ENCODE data around the gene TMC1. TPM values are rescaled to one million over a fixed set of nuclear protein-coding genes. Genes with fewer than 3 reads are reported as not detected.

TMC1 gene
- total and polyA plus RNA-seq, 2 of the 8 experiments (the other 6 are each of a cell fraction or from before 2014, with no cell fraction given): 0.95 to 0.98 TPM

- Histone ChIP-seq H3K27me3 (replicated peaks in 1 of 4; ENCODE audit: control insufficient read depth in 3 of 4, extremely low read depth in 1 of 4, insufficient read depth in 3 of 4, low read length in 3 of 4) (no peaks in the 10 kb centered on the region), H3K27ac (ENCODE audit: low read depth, low read length) (no peak overlapping the region), H4K91ac (replicated peaks; ENCODE audit: insufficient read length, low read length) (no peak overlapping the region), H4K20me1 (replicated peaks in 1 of 2; ENCODE audit: control insufficient read depth in 1 of 2, insufficient read depth in 2 of 2, low read length in 2 of 2) (no peaks in the 10 kb centered on the region), H2AK5ac (ENCODE audit: low read depth, low read length) (no peak overlapping the region), H3K36me3 (ENCODE audit: control insufficient read depth in 2 of 4, insufficient read depth in 4 of 4, low read length in 3 of 4) (no peaks in the 10 kb centered on the region), H2AFZ (ENCODE audit: low read length) (peak overlapping the region; percentile 94; the same call in 1 of the 2 replicates), H3K9me3 (ENCODE audit: insufficient read depth in 2 of 2, low read depth in 1 of 2, low read length in 1 of 2) (no peaks in the 10 kb centered on the region), H4K8ac (ENCODE audit: extremely low read depth, insufficient read depth, low read length) (no peak overlapping the region), H2BK120ac (replicated peaks; ENCODE audit: low read depth, low read length) (no peak overlapping the region), H2BK20ac (ENCODE audit: low read length) (no peak overlapping the region), H2BK5ac (ENCODE audit: low read depth, low read length) (no peak overlapping the region), H3K9ac (replicated peaks in 1 of 4; ENCODE audit: extremely low read depth in 1 of 4, low read depth in 3 of 4, low read length in 3 of 4) (no peak overlapping the region), H3K79me2 (ENCODE audit: control insufficient read depth in 1 of 2, insufficient read depth in 2 of 2, low read length in 2 of 2) (no peaks in the 10 kb centered on the region), H2BK12ac (ENCODE audit: low read depth, low read length) (no peak overlapping the region), H3K4me2 (ENCODE audit: insufficient read depth in 1 of 2, low read depth in 2 of 2, low read length in 2 of 2) (no peak overlapping the region), H3K14ac (ENCODE audit: insufficient read length) (no peak overlapping the region), H3K56ac (replicated peaks; ENCODE audit: insufficient read length, low read depth, low read length) (no peak overlapping the region), H3K4ac (replicated peaks; ENCODE audit: insufficient read length, low read depth, low read length) (no peak overlapping the region), H3K18ac (ENCODE audit: extremely low read depth, low read length) (no peak overlapping the region), H3K4me1 (replicated peaks in 1 of 4; ENCODE audit: control insufficient read depth in 3 of 4, insufficient read depth in 4 of 4, low read length in 3 of 4) (peaks cover 0 to 2% (median 0%) of the 10 kb centered on the region in 4 experiments; a peak in 3 of 7 replicates), H3K23me2 (ENCODE audit: low read depth, low read length) (no peaks in the 10 kb centered on the region), H3K4me3 (ENCODE audit: extremely low read depth in 1 of 4, insufficient read depth in 2 of 4, low read depth in 3 of 4, low read length in 4 of 4) (no peak overlapping the region), H3K79me1 (ENCODE audit: low read depth, low read length) (no peaks in the 10 kb centered on the region), H2BK15ac (ENCODE audit: low read length) (no peak overlapping the region; the same call in 1 of the 2 replicates), H3K23ac (ENCODE audit: insufficient read length) (no peak overlapping the region), H4K5ac (ENCODE audit: insufficient read length, low read depth, low read length) (no peak overlapping the region)
- WGBS, 2 experiments (ENCODE audit: extremely low coverage in 1 of 2, insufficient coverage in 1 of 2, insufficient read length in 1 of 2, insufficient replicate concordance in 2 of 2, low coverage in 1 of 2, low lambda C conversion rate in 2 of 2, missing lambda C conversion rate in 1 of 2): 77% methylated on average over 5 of the region's 5 CpGs; no CpG with 5 or more reads in 1 of the 2 experiments
- ChIA-PET CTCF (ENCODE audit: partially characterized antibody) (interaction anchor here (0.6 to 0.8 kb wide), 2 partner anchors 153 to 375 kb away, joined by 3 to 4 read pairs; no protein-coding TSS in a partner anchor), POLR2A (ENCODE audit: partially characterized antibody) (no interaction called here)
- FAIRE-seq (no peak), DNase-seq (ENCODE audit: low read depth in 1 of 2, low spot score in 2 of 2) (no peak)
- no peak for TF ChIP-seq KDM4A (IDR thresholded peaks at IDR 0.05; ENCODE audit: low read depth, low read length, severe bottlenecking)
- TF ChIP-seq SIRT6 (IDR thresholded peaks at IDR 0.05; ENCODE audit: low read length): no peak
- no peak for TF ChIP-seq HDAC2 (IDR thresholded peaks at IDR 0.05; ENCODE audit: borderline replicate concordance in 1 of 2, low read depth in 2 of 2, low read length in 2 of 2)
- no peak for TF ChIP-seq KDM1A (IDR thresholded peaks at IDR 0.05; ENCODE audit: borderline replicate concordance, low read length)
- no peak for TF ChIP-seq ZNF274 (IDR thresholded peaks at IDR 0.05; ENCODE audit: borderline replicate concordance, extremely low read depth, low read length)
- no peak for TF ChIP-seq RAD21 (IDR thresholded peaks at IDR 0.05 in 1 of 2, conservative IDR thresholded peaks at IDR 0.05 in 1 of 2; ENCODE audit: low read depth in 2 of 2, low read length in 2 of 2)
- no peak for TF ChIP-seq TAF7 (optimal IDR thresholded peaks at IDR 0.05; ENCODE audit: borderline replicate concordance, low read depth, low read length)
- TF ChIP-seq FOSL1 (IDR thresholded peaks at IDR 0.05; ENCODE audit: insufficient read depth, low read depth, low read length): no peak
- TF ChIP-seq SP2 (IDR thresholded peaks at IDR 0.05; ENCODE audit: low read length): no peak
- no peak for TF ChIP-seq TEAD4 (IDR thresholded peaks at IDR 0.05; ENCODE audit: low read depth, low read length)
- TF ChIP-seq POLR2A (IDR thresholded peaks at IDR 0.05; ENCODE audit: control extremely low read depth in 1 of 2, low read depth in 2 of 2, low read length in 2 of 2): no peak
- TF ChIP-seq HDAC6 (IDR thresholded peaks at IDR 0.05; ENCODE audit: low read depth, low read length): no peak
Observed at GRCh38 chr9:72648324-72649126, 127.1 kb downstream of the TMC1 start.

All from H1 (cell line).